SIG-M5 treated with dmso at 0.1 percent for 504 hours (cell line): Measurements from ENCODE around the gene COX10.
"Not testable (repeated sequence)": the region's sequence is repeated elsewhere in the genome, so short reads cannot be mapped to it uniquely, and the experiment has no call there.

Source experiments
- DNase-seq: peaks from one replicate; lab custom pipeline; 2025; ENCODE audit not compliant: unreplicated experiment; lab: John Stamatoyannopoulos, UW

COX10 gene

DNA sequence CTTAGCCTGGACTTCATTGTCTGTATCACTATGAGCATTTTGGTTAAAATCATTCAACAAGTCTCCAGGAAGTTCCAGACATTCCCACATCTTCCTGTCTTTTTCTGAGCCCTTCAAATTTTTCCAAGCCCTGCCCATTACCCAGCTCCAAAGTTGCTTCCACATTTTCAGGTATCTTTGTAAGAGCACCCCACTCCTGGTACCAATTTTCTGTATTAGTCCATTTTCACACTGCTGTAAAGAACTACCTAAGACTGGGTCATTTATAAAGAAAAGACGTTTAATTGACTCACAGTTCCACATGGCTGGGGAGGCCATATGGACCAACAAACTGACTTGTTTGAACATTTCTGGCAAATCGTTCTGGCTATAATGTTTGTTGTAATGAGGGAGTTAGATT, 100.0 kb downstream of the COX10 start:
- DNase-seq, result no peak

DNA sequence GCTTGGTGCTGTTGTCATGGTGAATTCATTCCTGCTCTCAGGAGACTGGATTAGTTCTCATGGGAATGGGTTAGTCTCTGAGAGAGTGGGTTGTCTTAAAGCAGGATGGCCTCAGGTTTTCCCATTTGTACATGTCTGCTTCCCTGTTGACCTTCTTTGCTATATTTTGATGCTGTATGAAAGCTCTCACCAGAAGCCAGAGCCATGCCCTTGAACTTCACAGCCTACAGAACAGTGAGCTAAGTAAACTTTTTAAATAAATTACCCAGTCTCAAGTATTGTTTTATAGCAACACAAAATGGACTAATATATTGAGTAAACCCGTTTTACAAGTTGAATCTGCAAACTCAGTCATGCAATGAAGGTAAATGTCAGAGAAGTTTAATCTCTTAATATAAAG, 100.6 kb downstream of the COX10 start:
- no peak for DNase-seq

DNA sequence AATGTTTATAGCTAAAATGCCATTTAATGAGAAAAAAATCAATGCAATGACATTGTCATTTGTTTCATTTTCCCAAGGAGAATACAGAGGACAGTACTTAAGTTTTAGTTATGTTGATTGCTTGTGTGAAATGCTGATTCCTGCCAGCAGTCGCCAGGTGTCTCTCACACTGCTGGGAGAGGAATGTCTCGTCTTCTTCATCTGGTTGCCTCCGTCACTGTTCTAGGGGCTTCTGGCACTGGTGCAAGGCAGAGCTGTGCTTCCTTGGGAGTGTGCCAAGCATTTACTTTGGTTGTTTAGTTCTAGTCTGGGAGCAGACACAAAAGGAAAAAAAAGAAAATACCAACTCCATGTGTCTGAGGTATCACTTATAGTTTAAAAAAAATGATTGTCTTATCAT, 107.7 kb downstream of the COX10 start:
- DNase-seq, result not testable (repeated sequence)

DNA sequence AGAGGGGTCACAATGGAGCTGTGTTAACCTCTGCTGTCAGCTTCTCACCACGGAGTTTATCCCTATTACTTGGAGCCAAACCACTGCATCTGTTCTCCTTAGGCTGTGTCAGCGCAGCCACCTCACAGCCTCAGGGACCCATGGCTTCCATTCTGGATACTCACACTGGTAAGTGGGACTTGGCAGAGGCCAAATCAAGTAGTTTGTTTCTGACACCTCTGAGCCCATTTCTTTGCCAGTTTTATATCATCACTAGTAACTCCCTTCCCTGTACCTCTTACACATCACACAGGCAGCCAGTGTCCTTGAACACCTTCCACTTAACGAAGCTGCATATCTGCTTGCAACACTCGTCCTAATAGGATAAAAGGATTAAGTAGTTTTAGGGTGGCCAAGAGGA, 108.5 kb downstream of the COX10 start:
- not testable (repeated sequence) for DNase-seq

DNA sequence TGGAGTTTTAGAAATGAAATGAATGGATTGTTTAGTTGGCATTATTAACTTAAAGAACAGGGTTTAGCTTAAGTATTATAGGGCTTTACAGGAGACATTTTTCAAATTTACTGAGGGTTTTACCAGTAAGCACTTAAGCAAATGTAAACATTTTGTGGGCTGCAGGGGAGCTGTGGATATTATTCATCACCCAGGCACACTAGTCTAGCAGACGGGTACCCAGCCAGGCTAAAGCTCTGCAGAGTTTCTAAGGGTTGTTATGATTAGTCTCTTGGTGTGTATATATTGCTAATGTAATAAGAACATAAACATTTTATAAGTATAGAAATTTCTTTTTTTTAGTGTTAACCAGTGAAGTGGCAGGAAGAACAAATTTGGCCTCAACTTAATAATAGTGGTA, 110.6 kb downstream of the COX10 start:
- DNase-seq, result not testable (repeated sequence)

DNA sequence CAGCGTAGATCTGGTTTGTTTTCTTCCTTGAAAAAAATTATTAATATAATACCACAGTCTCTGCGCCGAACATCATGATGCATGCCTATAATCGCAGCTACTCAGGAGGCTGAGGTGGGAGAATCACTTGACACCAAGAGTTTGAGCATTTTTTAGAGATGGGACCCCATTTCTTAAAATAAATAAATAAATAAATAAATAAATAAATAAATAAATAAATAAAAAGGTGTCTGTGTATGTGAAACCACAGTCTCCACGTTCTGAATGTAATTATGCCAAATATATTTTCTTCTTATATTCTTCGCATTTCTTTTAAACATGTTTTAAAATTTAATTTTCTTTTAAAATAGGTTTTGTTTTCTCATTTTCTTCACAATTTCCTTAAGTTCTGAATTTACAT, 112.8 kb downstream of the COX10 start:
- not testable (repeated sequence) for DNase-seq

DNA sequence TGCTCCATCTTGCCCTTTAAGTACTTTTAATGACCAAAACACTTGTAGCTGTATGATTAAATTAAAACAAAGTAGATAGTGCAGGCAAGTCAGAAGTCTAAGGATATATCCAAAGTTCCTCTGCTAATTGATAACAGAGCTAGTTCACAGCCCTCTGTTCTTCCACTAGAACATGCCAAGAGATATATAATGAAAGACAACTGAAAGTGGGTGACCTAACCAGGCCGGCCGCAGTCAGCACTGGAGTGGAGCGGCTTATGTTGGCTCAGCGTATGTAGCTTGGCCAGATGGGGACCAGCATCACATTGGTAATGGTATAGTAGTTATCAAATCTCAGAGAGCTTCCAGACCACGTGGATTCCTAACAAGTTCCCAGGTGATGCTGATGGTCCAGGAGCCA, 115.2 kb downstream of the COX10 start:
- not testable (repeated sequence) for DNase-seq

DNA sequence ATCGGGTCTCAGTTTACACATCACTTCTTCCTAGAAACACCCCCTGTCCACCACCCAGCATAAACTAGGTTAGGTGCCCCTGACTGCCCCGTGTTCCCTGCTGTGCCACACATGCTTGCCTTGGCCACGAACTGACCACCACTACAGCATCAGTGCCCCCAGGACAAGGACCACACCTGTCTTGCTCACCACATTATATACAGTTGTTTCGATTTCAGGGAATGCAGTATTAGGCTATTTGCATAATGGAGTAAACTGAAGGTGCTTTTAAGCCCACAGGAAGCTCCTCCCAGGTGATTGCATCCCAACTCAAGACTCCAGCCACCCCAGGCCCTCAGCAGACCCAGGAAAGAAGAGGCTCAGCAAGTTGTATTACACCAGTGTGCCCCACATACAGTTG, 117.1 kb downstream of the COX10 start:
- DNase-seq, result not testable (repeated sequence)

DNA sequence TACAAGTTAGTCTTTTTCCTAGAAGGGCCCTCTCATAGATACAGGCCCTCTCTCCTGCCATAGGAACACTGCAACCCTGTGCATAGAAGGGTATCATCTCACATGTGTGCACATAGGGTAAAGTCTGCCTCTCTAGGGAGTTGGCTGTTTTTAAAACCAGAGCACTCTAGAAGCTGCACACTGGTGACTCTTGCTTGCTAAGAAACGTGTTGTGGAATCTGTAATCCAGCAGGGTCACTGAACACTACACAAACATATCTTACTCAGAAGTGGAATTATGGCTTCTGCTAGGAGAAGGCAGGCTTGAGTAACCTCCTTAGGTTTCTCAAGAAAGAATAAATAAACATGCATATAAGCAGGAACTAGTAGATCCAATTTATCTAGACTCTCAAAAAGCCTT, 121.5 kb downstream of the COX10 start:
- not testable (repeated sequence) for DNase-seq

DNA sequence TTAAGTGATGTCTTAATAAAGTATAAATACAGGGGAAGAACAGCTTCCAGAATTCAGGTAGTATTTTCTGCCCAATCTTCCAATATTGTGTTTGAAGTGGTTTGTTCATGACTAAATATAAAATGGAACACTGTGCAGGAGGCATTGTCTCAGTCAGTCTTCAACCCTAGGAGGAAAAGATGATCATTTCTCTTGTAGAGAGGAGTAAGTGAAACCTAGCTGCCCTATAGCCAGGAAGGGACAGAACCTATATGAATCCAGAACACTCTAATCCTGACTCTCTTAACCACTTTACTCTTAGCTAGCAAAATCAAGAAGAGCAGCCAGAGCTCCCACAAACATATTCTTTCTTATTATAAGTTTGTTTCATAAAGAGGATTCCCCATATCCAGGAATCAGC, 122.2 kb downstream of the COX10 start:
- not testable (repeated sequence) for DNase-seq

DNA sequence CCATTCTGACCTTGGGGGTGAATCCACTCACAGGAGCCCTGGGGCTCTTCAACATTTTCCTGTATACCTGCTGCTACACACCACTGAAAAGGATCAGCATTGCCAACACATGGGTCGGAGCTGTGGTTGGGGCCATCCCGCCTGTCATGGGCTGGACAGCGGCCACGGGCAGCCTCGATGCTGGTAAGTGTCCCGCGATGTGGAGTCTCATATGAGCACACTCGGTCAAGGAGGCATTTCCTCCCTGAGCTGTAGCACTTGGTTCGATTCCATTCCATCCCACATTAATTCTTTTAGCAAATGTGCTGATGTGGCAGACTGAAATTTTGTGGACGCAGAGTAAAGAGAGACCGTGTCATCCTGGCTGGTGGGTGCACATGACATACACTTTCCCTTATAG, 122.7 kb downstream of the COX10 start:
- DNase-seq, result not testable (repeated sequence)

DNA sequence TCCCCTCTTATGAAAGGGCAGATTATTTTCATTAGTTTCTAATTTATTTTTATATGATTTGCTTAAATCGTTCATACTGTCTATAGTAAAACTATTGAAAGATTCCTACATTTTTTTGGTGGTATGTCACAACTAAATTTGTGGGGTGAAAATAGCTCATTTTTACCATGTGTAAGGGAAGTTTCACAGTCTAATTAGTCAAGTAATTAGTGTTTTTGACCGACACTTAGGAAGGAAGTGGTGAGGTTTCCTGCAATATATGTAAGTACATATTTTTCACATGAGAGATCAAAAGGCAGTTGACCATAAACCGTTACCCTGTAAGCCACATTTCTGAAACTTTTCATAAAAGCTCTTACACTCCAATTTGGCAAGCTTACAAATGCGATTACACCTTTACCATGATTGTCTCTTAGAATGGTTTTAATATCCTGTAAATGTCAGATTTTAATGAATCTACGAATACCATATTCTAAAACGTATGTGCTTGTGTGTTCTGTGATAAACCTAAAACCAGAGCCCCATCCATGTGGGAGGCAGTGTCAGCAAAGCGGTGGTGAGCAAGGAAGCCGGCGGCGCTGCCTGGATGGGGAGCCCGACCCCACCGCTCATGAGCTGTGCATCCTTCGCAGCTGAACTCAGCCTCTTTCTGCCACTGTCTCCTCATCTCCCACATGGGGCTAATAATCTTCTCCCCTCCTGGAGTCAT, 123.5 kb downstream of the COX10 start:
- not testable (repeated sequence) for DNase-seq

DNA sequence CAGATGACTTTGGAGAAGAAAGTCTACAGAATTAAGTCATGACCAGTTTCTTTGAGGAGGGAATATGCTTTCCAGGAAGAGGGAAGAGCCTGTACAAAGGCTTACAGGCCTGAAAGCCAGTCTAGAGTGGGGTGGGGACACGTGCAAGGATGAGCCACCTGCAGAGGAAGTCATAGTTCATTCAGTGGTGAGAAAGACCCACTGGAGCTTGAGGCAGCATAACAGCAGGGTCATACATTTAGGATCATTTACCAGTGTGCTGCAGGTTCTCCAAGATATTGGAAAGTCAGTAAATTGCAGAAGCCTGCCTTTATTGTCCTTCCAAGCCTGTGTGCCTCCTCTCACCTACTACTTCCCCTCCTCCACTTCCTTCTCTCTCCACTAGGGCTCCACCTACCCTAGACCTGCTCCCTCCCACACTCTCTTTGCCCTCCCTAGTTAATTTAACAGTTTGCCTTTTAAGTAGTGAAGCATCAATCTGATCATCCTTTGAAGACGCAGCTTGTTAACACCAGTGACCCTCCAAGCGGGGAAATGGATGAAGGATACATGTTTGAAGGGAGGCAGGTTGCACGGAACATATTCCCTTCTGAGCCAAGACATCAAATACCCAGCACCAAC, 127.2 kb downstream of the COX10 start:
- no peak for DNase-seq

DNA sequence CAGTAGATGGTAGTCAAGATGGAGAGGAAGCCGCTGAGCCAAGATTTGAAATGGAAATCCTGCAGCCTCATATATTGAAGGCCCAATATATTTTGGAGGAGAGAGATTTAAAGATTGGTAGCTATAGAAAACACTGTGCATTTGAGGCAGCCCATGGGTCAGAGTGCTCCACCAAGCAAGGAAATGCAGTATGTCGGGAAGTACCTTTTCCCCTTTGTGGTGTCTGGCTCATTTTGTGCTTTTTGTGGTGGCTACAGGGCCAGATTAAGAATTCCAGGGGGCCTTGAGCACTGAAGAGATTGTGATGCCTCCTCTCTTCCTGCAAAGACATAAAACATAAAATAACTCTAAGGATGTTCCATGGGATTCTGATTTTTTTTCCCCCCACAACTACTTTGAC, 127.8 kb downstream of the COX10 start:
- no peak for DNase-seq

DNA sequence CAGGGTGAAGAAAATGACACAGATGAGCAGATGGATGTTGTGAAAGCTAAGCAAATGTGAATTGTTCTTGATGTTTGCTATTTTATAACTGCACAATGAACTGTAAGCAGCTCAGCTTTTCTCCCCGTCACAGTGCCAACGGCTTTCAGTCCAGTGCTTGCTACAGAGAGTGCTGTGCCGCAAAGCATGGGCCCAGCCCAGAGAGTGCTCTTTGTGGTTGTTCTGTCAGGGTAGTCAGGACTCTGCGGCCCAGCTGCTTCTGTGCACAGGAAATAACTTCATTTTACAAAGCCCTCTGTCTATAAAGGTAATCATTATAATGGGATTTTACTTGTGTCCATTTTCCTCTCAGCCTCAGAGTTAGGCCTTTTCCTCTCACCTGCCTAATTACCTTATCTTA, 128.3 kb downstream of the COX10 start:
- no peak for DNase-seq

DNA sequence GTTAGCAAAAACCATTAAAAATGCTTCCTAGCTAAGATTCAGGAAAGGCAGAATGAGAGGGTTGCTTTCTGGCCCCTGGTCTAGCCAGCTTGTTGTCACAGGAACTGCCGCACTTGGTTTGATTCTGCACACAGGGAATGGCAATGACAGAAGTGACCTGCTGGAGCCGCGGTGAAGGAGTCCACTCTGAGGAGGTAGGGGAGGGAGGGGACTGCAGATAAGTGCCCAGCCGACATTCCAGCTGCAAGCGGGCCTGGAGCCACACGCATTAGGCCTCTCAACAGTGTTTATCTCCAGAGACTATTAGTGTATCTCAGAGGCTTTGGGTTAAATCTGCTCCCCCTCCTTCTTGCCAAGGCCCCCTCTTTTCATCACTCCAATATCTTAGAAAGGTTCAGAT, 128.7 kb downstream of the COX10 start:
- DNase-seq, result no peak

DNA sequence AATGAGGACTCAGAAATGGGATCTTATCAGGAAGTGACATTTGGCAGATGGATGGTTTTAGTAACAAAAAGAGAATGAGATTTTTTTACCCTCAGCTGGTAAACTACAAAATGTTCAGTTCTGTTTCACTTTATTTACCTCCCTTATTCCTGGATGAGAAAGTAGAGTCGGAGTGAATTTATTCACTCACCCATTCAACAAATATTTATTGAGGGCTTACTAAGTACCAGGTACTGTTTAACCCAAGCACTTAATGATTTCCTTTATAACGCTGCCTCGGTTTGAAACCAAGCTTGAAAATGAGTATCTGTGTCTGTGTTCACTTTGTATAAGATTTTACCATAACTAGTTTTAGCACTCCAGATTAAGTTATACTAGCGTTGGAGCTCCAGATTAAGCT, 129.3 kb downstream of the COX10 start:
- DNase-seq, result no peak

DNA sequence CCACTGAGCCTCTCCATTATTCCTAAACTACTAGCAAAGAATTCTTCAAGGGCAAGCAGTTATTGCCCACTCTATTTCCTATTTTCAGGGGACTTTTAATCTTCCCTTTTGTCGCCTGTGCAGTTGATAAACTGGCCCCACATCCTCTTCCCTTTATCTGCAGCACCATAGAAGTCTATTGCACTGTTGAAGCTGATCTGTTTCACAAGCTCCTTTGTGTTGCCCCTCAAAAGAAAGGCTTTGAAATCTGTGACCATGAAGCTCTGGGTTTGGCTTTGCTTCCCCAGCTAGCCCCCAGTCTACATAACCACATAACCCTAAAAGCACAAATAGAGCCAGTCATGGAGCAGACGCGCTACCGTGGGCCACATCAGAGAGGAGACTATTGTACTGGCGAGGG, 130.3 kb downstream of the COX10 start:
- DNase-seq, result no peak

DNA sequence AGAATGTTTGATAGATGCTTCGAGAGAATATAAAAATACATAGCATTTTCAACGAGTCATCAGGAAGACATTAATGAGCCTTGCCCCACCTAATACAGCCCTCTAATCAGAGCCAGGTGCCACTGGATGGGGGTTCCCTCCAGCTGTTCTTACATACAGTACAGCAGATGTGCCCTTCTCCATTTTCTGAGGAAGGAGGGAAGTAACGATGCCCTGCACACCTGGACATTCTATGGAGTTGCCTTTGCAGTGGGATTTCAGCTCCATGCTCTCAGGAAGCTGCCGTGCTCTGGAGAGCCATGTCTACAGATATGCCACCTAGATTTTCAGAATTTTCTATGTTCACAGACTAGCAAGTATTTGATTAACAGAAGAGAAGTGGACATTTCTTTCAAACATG, 131.1 kb downstream of the COX10 start:
- no peak for DNase-seq

DNA sequence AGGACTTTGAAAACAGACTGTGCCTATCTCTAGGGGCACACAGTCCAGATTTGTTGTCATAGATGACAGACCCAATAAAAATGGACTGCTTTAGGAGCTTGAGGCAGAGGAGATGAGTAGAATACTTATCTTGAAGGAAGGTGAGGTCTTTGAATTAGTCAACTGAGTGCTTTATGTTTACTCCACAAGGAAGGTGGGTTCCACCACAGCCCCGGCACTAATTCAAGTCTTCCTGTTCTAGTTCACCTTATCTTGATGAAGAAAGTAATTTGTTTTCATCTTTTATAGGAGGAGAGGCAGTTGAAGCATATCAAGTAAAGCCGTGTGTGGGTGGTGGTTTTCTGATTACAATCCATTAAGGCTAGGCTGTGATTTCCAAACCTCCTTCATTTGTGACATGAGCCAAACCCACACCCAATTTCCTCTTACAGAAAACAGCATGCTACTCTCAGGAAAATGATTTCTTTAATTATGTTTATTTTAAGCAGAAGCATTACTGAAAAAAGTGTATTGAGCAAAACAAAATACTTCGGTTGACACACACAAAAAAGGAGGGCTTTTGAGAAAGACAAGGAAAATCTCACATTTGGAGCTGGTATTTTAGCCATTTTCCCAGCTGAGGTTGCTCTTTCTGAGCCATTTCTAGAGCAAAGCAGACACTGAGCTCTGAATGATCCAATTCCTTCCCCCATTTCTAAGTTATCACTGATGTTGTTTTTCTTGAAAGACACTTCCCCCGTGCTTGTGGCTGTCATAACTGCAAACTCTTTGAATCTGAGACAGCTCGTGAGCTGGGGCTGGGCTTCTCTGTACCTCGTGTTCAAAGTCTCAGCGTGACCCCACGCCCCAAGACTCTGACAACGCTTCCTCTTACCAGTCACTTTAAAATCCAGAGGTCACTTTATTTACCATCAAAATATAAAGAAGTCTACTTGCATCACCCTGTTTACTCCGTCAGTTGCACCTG, 132.0 kb downstream of the COX10 start:
- DNase-seq, result no peak

DNA sequence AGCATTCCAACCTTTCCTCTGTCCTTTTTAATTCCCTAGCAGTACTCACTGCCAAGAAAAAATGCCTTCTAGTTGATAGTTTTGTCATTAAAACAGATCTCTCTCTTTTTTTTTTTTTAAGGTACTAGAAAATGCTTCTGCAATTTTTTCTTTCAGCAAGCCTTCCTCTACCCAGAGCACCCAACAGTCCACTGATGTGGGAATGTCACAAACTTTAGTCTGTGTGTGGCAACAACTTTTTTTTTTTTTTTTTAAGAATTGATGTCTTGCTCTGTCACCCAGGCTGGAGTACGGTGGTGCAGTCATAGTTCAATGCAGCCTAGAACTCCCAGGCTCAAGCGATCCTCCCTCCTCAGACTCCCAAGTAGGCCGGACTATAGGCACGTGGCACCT, 132.7 kb downstream of the COX10 start:
- DNase-seq, result no peak
